ENCODE measurements around the gene NMNAT3. TPM values are rescaled to one million over a fixed set of nuclear protein-coding genes. Genes with fewer than 3 reads are reported as not detected.

Gene NMNAT3
- total RNA-seq, 1 experiment from 2014 or later = 4.8 TPM

DNA sequence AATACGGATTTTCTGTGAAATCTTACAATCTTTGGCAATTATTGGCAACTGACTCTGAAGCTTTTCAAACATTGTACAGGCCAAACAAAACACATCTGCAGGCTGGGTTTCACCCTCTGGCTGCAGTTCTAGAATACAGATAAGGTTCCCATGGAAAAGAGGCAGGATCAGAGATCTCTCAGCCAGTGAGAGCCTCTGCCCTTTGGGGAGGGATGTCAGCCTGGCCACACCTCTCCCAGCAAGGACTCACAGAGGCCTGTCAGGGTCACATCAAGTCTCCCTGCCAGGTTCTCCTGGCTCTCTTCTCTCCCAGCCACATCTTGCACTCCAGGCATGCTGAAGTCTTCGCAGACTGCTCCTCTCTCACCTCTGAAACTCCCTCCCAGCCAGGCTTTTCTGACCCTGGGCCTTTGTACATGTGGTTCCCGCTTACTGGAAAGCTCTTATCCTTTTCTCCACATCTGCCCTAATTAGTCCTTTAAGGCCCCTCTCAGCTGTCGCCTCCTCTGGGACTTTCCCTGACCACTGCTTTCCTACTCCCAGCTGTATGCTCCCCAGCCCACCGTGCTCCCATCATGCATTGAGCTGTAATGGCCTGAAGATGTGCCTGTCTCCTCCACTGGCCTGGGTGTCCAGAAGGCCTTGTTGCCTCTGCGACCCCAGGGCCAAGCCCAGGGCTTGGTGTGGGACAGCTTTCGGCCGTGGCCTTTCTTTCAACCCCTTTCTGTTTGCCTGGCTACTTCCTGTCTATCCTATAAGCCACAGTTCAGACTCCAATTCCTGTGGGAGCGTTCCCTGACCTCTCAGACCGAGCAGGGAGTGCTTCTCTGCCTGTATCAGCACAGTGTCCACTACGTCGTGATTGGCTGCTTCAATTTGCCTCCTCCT, 142.5 kb downstream of the NMNAT3 start:
- Histone ChIP-seq H3K9me3 (ENCODE audit: low read length) (no peaks in the 10 kb centered on the region), H4K20me1 (ENCODE audit: low read length) (no peaks in the 10 kb centered on the region), H3K79me2 (ENCODE audit: low read length) (no peaks in the 10 kb centered on the region), H3K9me2 (replicated peaks; ENCODE audit: low read length) (no peaks in the 10 kb centered on the region), H3K27ac (ENCODE audit: low read length) (peak overlapping the region; percentile 81), H3K36me3 (ENCODE audit: low read depth, low read length) (no peaks in the 10 kb centered on the region), H3K27me3 (ENCODE audit: low read length) (no peaks in the 10 kb centered on the region), H3K4me1 (ENCODE audit: insufficient read depth, low read length) (peaks cover 28% of the 10 kb centered on the region), H3K4me2 (ENCODE audit: low read length) (peak overlapping the region; percentile 70), H2AFZ (ENCODE audit: low read length) (no peak overlapping the region), H3F3A (ENCODE audit: low read length, unreplicated experiment) (no peaks in the 10 kb centered on the region), H3K4me3 (ENCODE audit: low read length) (no peak overlapping the region), H3K9ac (ENCODE audit: low read length) (no peak overlapping the region)
- ATAC-seq (peak; percentile 34), DNase-seq (peak; percentile 16)
- ChIA-PET POLR2A (ENCODE audit: unreplicated experiment) (no interaction called here), CTCF (interaction anchor here (0.9 kb wide), 1 partner anchor 15 kb away, joined by 3 read pairs; no protein-coding TSS in a partner anchor)
- BruUV-seq (replicated peaks) = no TSS peak
- intact Hi-C loops (cut with micrococcal nuclease) = loop anchor here (2.0 kb wide), 1 partner anchor 24 kb away; no protein-coding TSS in a partner anchor
- no peak for TF ChIP-seq EZH2phosphoT487 (IDR thresholded peaks at IDR 0.05; ENCODE audit: borderline replicate concordance, low read length)
- no peak for TF ChIP-seq EZH2 (IDR thresholded peaks at IDR 0.05; ENCODE audit: low read length, unreplicated experiment)
- TF ChIP-seq, protein P1, sequence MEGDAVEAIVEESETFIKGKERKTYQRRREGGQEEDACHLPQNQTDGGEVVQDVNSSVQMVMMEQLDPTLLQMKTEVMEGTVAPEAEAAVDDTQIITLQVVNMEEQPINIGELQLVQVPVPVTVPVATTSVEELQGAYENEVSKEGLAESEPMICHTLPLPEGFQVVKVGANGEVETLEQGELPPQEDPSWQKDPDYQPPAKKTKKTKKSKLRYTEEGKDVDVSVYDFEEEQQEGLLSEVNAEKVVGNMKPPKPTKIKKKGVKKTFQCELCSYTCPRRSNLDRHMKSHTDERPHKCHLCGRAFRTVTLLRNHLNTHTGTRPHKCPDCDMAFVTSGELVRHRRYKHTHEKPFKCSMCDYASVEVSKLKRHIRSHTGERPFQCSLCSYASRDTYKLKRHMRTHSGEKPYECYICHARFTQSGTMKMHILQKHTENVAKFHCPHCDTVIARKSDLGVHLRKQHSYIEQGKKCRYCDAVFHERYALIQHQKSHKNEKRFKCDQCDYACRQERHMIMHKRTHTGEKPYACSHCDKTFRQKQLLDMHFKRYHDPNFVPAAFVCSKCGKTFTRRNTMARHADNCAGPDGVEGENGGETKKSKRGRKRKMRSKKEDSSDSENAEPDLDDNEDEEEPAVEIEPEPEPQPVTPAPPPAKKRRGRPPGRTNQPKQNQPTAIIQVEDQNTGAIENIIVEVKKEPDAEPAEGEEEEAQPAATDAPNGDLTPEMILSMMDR (conservative IDR thresholded peaks at IDR 0.05; ENCODE audit: low read depth, low read length) = no peak

DNA sequence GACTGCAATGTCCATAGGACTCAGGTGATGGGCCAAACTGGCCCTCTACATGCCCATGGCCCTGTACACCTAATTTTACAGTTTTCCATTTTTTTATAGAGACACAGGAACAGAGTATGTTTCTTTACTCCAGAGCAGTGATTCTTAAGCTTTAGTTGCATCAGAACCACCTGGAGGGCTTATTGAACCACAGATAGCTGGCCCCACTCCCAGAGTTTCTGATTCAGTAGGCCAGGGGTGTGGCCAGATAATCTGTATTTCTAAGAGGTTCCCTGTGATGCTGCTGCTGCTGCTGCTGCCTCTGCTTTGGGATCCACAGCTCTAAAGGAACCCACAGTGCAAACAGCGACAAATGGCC, 143.3 kb downstream of the NMNAT3 start:
- intact Hi-C loops (cut with micrococcal nuclease) = loop anchor here (2.0 kb wide), 1 partner anchor 24 kb away; no protein-coding TSS in a partner anchor
- H3K4me1 ChIP-seq (ENCODE audit: insufficient read depth, low read length) = peaks cover 28% of the 10 kb centered on the region
- no TSS peak for BruUV-seq (replicated peaks)

More for the DNA sequence above, 143.3 kb downstream of the NMNAT3 start:
- peak overlapping the region; percentile 81 for H3K27ac ChIP-seq (ENCODE audit: low read length)
- H2AFZ ChIP-seq (ENCODE audit: low read length) = peak overlapping the region; percentile 55; the same call in 1 of the 2 replicates
- no peaks in the 10 kb centered on the region for H3F3A ChIP-seq (ENCODE audit: low read length, unreplicated experiment)
- ChIA-PET POLR2A (ENCODE audit: unreplicated experiment) (no interaction called here), CTCF (interaction anchor here (0.9 kb wide), 1 partner anchor 14 kb away, joined by 3 read pairs; no protein-coding TSS in a partner anchor)
- no peaks in the 10 kb centered on the region for H3K9me2 ChIP-seq (replicated peaks; ENCODE audit: low read length)
- H3K36me3 ChIP-seq (ENCODE audit: low read depth, low read length) = no peaks in the 10 kb centered on the region
- no peaks in the 10 kb centered on the region for H3K27me3 ChIP-seq (ENCODE audit: low read length)
- DNase-seq (peak; percentile 87), ATAC-seq (peak; percentile 87)
- peak overlapping the region; percentile 70 for H3K4me2 ChIP-seq (ENCODE audit: low read length)
- no peaks in the 10 kb centered on the region for H3K79me2 ChIP-seq (ENCODE audit: low read length)
- H3K9ac ChIP-seq (ENCODE audit: low read length) = no peak overlapping the region
- H3K9me3 ChIP-seq (ENCODE audit: low read length) = no peaks in the 10 kb centered on the region
- no peak overlapping the region; the same call in 1 of the 2 replicates for H3K4me3 ChIP-seq (ENCODE audit: low read length)
- H4K20me1 ChIP-seq (ENCODE audit: low read length) = no peaks in the 10 kb centered on the region
- TF ChIP-seq, protein P1 (conservative IDR thresholded peaks at IDR 0.05; ENCODE audit: low read depth, low read length) = no peak
- TF ChIP-seq EZH2phosphoT487 (IDR thresholded peaks at IDR 0.05; ENCODE audit: borderline replicate concordance, low read length) (no peak), EZH2 (IDR thresholded peaks at IDR 0.05; ENCODE audit: low read length, unreplicated experiment) (no peak)
